Fibroblast of villous mesenchyme (primary cell): ENCODE results near the gene RHD. TPM values are rescaled to one million over a fixed set of nuclear protein-coding genes. Genes with fewer than 3 reads are reported as not detected.
A peak's percentile ranks its signal among the peaks of the same experiment; 100 is the strongest.

ENCODE experiments used
- DNase-seq: peaks from one replicate; pipeline ENCODE4 v3.0.0-alpha.2; 2010; ENCODE audit warnings: low read depth
- H3K4me3 ChIP-seq: 2 replicates; pipeline ENCODE4 v1.5.1; 2011; ENCODE audit warnings: low read depth, mild to moderate bottlenecking, low read length
- CTCF ChIP-seq: IDR thresholded peaks from 2 replicates; pipeline ENCODE4 v1.5.1; 2012; ENCODE audit warnings: low read depth, mild to moderate bottlenecking, low read length; ENCODE audit not compliant: insufficient read depth
- total RNA-seq: library from RNA; depleted of rRNA; stranded (reverse); fragments of >200 nt; gene quantifications from 2 replicates; pipeline ENCODE4 v1.2.3, GENCODE V29; 2012

The RHD gene
- total RNA-seq, 1 donor: not detected

DNA sequence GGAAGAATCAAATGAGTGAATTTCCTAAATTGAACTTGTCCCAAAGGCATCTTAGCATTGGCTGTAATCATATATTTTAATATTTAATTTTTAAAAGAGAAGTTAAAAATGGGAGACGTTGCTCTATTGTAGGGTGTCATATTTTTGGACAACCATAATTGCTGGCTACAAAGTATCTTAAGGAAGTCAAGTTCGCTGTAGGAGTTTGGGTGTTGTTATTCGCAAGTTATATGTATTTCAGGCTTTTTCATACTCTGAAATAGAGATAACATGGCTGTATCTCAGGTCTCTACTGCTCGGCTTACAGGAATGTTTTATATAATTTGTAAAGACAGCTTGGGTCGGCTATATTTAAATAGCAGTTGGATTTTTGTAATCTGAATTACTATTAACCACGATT is 66.7 kb downstream of the RHD start:
- TF ChIP-seq CTCF: no peak
- peak; percentile 29 for DNase-seq
- peak overlapping the region; percentile 77 for H3K4me3 ChIP-seq

DNA sequence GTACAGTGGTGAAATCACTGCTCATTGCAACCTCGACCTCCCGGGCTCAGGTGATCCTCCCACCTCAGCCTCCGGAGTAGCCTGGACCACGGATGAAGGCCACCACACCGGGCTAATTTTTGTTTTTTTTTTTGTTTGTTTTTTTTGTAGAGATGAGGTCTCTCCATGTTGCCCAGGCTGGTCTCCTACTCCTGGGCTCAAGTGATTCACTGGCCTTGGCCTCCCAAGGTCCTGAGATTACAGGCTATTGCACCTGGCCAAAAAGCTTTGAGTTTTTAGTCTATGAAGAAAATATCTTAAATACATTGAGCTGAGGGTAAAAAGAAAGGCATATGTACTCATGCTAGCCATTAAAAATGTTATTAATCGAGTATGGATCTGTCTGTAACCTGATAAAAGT is 69.4 kb downstream of the RHD start:
- DNase-seq: no peak
- no peak for TF ChIP-seq CTCF
- H3K4me3 ChIP-seq: no peak overlapping the region

- no peak for TF ChIP-seq CTCF
- no peak for DNase-seq
- no peak overlapping the region for H3K4me3 ChIP-seq
Observed at GRCh38 chr1:25342846-25343245, 70.5 kb downstream of the RHD start.

DNA sequence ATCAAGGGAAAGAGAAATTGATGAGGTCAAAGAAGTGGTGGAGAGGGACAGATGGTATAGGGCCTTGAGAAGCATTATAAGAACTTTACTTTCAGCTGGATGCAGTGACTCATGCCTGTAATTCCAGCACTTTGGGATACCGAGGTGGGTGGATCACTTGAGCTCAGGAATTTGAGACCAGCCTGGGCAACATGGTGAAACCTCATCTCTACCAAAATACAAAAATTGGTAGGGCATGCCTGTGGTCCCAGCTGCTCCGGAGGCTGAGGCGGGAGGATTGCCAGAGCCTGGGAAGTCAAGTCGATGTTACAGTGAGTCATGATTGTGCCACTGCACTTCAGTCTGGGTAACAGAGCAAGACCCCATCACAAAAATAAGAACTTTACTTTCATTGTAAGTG is 71.6 kb downstream of the RHD start:
- no peak for TF ChIP-seq CTCF
- DNase-seq: peak; percentile 71
- no peak overlapping the region for H3K4me3 ChIP-seq

- no peak for TF ChIP-seq CTCF
- DNase-seq: no peak
- no peak overlapping the region for H3K4me3 ChIP-seq
Observed at GRCh38 chr1:25347556-25347955, 75.2 kb downstream of the RHD start.

DNA sequence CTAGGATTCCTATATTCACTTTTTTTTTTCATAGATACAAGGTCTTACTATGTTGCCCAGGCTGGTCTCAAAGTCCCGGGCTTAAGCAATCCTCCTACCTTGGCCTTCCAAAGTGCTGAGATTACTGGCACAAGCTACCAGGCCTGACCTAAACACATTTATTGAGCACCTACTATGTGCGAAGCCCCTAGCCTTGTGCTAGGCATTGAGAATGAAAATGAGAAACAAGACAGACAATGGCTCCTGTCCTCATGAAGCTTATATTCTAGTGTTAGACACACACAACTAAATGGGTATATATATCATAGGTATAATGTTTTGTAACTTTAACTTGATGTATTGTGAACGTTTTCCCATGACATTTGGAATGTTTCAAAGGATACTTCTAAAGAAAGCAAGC is 77.3 kb downstream of the RHD start:
- TF ChIP-seq CTCF: no peak
- no peak overlapping the region for H3K4me3 ChIP-seq
- DNase-seq: no peak

GRCh38 chr1:25355841-25356395 is 83.6 kb downstream of the RHD start:
- DNase-seq: no peak
- TF ChIP-seq CTCF: no peak

More at GRCh38 chr1:25355841-25356395, 83.6 kb downstream of the RHD start:
- no peak overlapping the region for H3K4me3 ChIP-seq
